ENCODE data around the gene TMEM179.
"Not testable (repeated sequence)": the region's sequence is repeated elsewhere in the genome, so short reads cannot be mapped to it uniquely, and the experiment has no call there.

TMEM179 gene

GRCh38 chr14:104585966-104586697, 18.4 kb downstream of the TMEM179 start:
- DNase-seq, result no peak

GRCh38 chr14:104584557-104584956, 20.0 kb downstream of the TMEM179 start:
- no peak for DNase-seq

GRCh38 chr14:104583424-104584306, 20.9 kb downstream of the TMEM179 start:
- no peak for DNase-seq

- DNase-seq, result no peak
Measured at GRCh38 chr14:104582662-104583061, 21.9 kb downstream of the TMEM179 start.

- no peak for DNase-seq
Measured at GRCh38 chr14:104582005-104582404, 22.6 kb downstream of the TMEM179 start.

- DNase-seq, result no peak
Measured at GRCh38 chr14:104581521-104581920, 23.1 kb downstream of the TMEM179 start.

- no peak for DNase-seq
Measured at GRCh38 chr14:104580961-104581360, 23.6 kb downstream of the TMEM179 start.

GRCh38 chr14:104579939-104580338, 24.6 kb downstream of the TMEM179 start:
- not testable (repeated sequence) for DNase-seq

- no peak for DNase-seq
Measured at GRCh38 chr14:104579507-104579906, 25.1 kb downstream of the TMEM179 start, which contains the start of gene C14orf180. Gene C14orf180 (plus strand): TSS chr14:104579764. CDS start chr14:104586431, 6,667 bp downstream.

- no peak for DNase-seq
Measured at GRCh38 chr14:104578321-104578720, 26.3 kb downstream of the TMEM179 start.

GRCh38 chr14:104577847-104578301, 26.7 kb downstream of the TMEM179 start:
- no peak for DNase-seq

- DNase-seq, result no peak
Measured at GRCh38 chr14:104577426-104577825, 27.1 kb downstream of the TMEM179 start.

- DNase-seq, result no peak
Measured at GRCh38 chr14:104576970-104577332, 27.6 kb downstream of the TMEM179 start.

GRCh38 chr14:104576232-104576969, 28.2 kb downstream of the TMEM179 start:
- DNase-seq, result no peak

- DNase-seq, result no peak
Measured at GRCh38 chr14:104574978-104575583, 29.5 kb downstream of the TMEM179 start.

GRCh38 chr14:104574536-104574935, 30.0 kb downstream of the TMEM179 start:
- DNase-seq, result no peak

GRCh38 chr14:104573930-104574329, 30.6 kb downstream of the TMEM179 start:
- DNase-seq, result no peak

GRCh38 chr14:104572668-104573067, 31.9 kb downstream of the TMEM179 start:
- DNase-seq, result no peak

- DNase-seq, result no peak
Measured at GRCh38 chr14:104572024-104572626, 32.4 kb downstream of the TMEM179 start.

GRCh38 chr14:104571246-104571645, 33.3 kb downstream of the TMEM179 start:
- DNase-seq, result no peak

- DNase-seq, result no peak
Measured at GRCh38 chr14:104569435-104569834, 35.1 kb downstream of the TMEM179 start.

GRCh38 chr14:104568620-104569019, 36.0 kb downstream of the TMEM179 start:
- DNase-seq, result no peak

GRCh38 chr14:104567957-104568225, 36.7 kb downstream of the TMEM179 start:
- DNase-seq, result no peak

Data from stimulated activated CD4-positive, alpha-beta T cell treated with anti-CD3 and anti-CD28 coated beads, Interleukin-4, amount 100 ng/mL, for 24 hours (primary cell).